D721Med (cell line): Measurements from ENCODE around the gene YPEL5.

Experiments
- DNase-seq: peaks from one replicate; pipeline ENCODE4 v3.0.0; 2011; ENCODE audit warnings: low spot score; ENCODE audit not compliant: insufficient read length
- FAIRE-seq: peaks from 2 replicates; lab custom pipeline; 2011; peaks lifted over from hg19 to GRCh38; lab: Jason Lieb, UNC
- CTCF ChIP-seq: IDR thresholded peaks from 2 replicates; pipeline ENCODE4 v1.5.1; 2012; ENCODE audit warnings: mild to moderate bottlenecking, control low read depth; ENCODE audit not compliant: insufficient read depth; ENCODE audit errors: missing control alignments

YPEL5 gene

GRCh38 chr2:30148850-30149249 is 2.0 kb downstream of the YPEL5 start:
- FAIRE-seq (no peak), DNase-seq (no peak)
- TF ChIP-seq CTCF: no peak

GRCh38 chr2:30149513-30149912 is 2.7 kb downstream of the YPEL5 start:
- no peak for TF ChIP-seq CTCF
- DNase-seq (no peak), FAIRE-seq (no peak)

- no peak for TF ChIP-seq CTCF
- FAIRE-seq (no peak), DNase-seq (no peak)
Measured at GRCh38 chr2:30149976-30150375, 3.2 kb downstream of the YPEL5 start.

- no peak for DNase-seq
- no peak for TF ChIP-seq CTCF
- FAIRE-seq: no peak
Measured at GRCh38 chr2:30150786-30151185, 4.0 kb downstream of the YPEL5 start.

GRCh38 chr2:30152385-30152784 is 5.6 kb downstream of the YPEL5 start:
- no peak for FAIRE-seq
- TF ChIP-seq CTCF: no peak
- DNase-seq: no peak

- no peak for DNase-seq
- no peak for TF ChIP-seq CTCF
- FAIRE-seq: no peak
Measured at GRCh38 chr2:30155202-30155601, 8.4 kb downstream of the YPEL5 start.

GRCh38 chr2:30155889-30156658 is 9.3 kb downstream of the YPEL5 start:
- FAIRE-seq (no peak), DNase-seq (no peak)
- TF ChIP-seq CTCF: no peak
